SU-DHL-6 (cell line): ENCODE measurements around the gene STK32A.

Experiments used
- H2AFZ ChIP-seq: fragments of 200-600 bp; sonication (generic); 2 replicates; pipeline ENCODE4 v1.6.1; 2014; ENCODE audit warnings: low read depth, mild to moderate bottlenecking, moderate library complexity, mixed read lengths, antibody characterized with exemption, low read length; ENCODE audit not compliant: severe bottlenecking
- H3F3A ChIP-seq: fragments of 200-600 bp; shearing (Covaris generic); 2 replicates; pipeline ENCODE4 v1.6.0; 2016; ENCODE audit warnings: antibody characterized with exemption, mild to moderate bottlenecking; ENCODE audit not compliant: insufficient read depth
- H3K27ac ChIP-seq: fragments of 200-600 bp; sonication (generic); 2 replicates; pipeline ENCODE4 v1.5.1; 2016; ENCODE audit warnings: low read depth, mild to moderate bottlenecking, low read length, moderate library complexity, mixed read lengths
- H3K27me3 ChIP-seq: fragments of 200-600 bp; sonication (generic), shearing (Covaris generic); 2 replicates; pipeline ENCODE4 v1.6.0; 2014; ENCODE audit warnings: mild to moderate bottlenecking, low read length
- H3K36me3 ChIP-seq: fragments of 200-600 bp; sonication (generic); 2 replicates; pipeline ENCODE4 v1.6.1; 2014; ENCODE audit warnings: mild to moderate bottlenecking, low read length, mixed read lengths
- H3K4me2 ChIP-seq: fragments of 300-600, 200-600 bp; shearing (Covaris generic), sonication (generic); 2 replicates; pipeline ENCODE4 v1.6.0; 2014; ENCODE audit warnings: low read length, low read depth, mild to moderate bottlenecking; ENCODE audit not compliant: poor library complexity, severe bottlenecking
- H3K4me3 ChIP-seq: fragments of 200-600 bp; sonication (generic); 2 replicates; pipeline ENCODE4 v1.5.1; 2014; ENCODE audit warnings: antibody characterized with exemption, low read length, mild to moderate bottlenecking, mixed read lengths; ENCODE audit not compliant: insufficient read depth, poor library complexity, severe bottlenecking
- H3K79me2 ChIP-seq: fragments of 200-600 bp; sonication (generic); 2 replicates; pipeline ENCODE4 v1.6.1; 2014; ENCODE audit warnings: mild to moderate bottlenecking, low read length, moderate library complexity; ENCODE audit not compliant: insufficient read depth
- H3K9ac ChIP-seq: fragments of 200-600 bp; sonication (generic); 2 replicates; pipeline ENCODE4 v1.7.0; 2014; ENCODE audit warnings: mild to moderate bottlenecking, low read length
- H3K9me2 ChIP-seq: fragments of 200-600 bp; sonication (generic); replicated peaks from 2 replicates; pipeline ENCODE4 v1.6.1; 2014; ENCODE audit warnings: low read length; ENCODE audit not compliant: insufficient read depth
- H3K9me3 ChIP-seq: fragments of 200-600 bp; sonication (generic); 2 replicates; pipeline ENCODE4 v1.6.1; 2014; ENCODE audit warnings: low read length, mixed read lengths; ENCODE audit not compliant: insufficient read depth
- H4K20me1 ChIP-seq: fragments of 200-600 bp; sonication (generic); 2 replicates; pipeline ENCODE4 v1.6.1; 2014; ENCODE audit warnings: low read depth, mild to moderate bottlenecking, antibody characterized with exemption, low read length, moderate library complexity, mixed read lengths
- CTCF ChIP-seq: fragments of 200-600 bp; sonication (generic); IDR thresholded peaks from one replicate; pipeline ENCODE4 v1.5.1; 2017; ENCODE audit warnings: antibody characterized with exemption, mild to moderate bottlenecking, low read length, moderate library complexity; ENCODE audit not compliant: insufficient read depth, poor library complexity, severe bottlenecking
- EZH2phosphoT487 ChIP-seq: fragments of 200-600 bp; sonication (generic), shearing (Covaris generic); conservative IDR thresholded peaks from 2 replicates; pipeline ENCODE4 v1.6.1; 2018; ENCODE audit warnings: mild to moderate bottlenecking, antibody characterized with exemption, low read length, moderate library complexity, mixed read lengths

STK32A gene

DNA sequence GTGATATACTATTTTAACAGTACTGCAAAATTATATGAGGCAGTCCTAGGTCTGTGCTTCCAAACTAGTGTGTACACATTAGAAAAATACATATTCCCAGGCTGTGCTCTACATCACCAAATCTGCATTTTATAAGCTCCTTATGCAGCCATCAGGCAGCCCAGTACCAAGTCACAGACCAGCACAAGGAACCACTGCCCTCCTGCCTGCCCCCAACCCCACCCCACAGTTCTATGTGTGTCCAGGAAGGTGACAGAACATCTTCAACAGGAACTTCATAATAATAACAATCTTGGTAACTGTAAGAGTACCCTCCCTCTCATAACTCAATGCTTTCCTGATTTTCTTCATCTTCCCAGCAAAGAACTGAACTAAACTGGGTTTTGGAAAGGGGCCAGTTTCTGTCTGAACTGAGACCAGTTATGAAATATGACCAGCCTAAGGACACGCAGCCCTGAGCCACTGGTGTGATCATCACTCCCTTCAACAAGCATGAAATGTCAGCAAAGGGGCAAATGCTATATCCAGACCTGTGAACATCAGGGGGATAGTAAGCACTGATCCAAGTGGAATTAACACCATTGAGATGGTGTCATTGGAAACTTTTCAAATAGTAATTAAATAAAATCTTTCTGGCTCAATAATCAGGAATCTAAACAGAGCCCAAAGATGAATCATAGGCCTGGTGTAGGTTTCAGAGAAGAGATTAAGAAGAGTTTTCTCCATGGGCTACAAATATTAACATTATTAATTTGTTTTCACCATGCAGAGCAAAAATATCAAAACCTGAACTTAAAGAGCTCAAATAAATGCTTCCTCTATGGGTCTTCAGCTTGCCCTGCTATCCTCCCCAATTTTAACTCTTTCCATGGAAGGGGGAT lies 192.9 kb downstream of the STK32A start:
- H3K9me3 ChIP-seq = no peaks in the 10 kb centered on the region
- no peaks in the 10 kb centered on the region for H3K36me3 ChIP-seq
- H3K27me3 ChIP-seq = no peaks in the 10 kb centered on the region
- no peaks in the 10 kb centered on the region for H4K20me1 ChIP-seq
- no peak overlapping the region for H3K4me2 ChIP-seq
- no peaks in the 10 kb centered on the region for H3K79me2 ChIP-seq
- no peak overlapping the region for H2AFZ ChIP-seq
- no peak overlapping the region for H3K4me3 ChIP-seq
- no peaks in the 10 kb centered on the region for H3K9me2 ChIP-seq
- H3F3A ChIP-seq = no peaks in the 10 kb centered on the region
- H3K9ac ChIP-seq = no peak overlapping the region
- TF ChIP-seq EZH2phosphoT487 = no peak
- no peak for TF ChIP-seq CTCF
- no peak overlapping the region for H3K27ac ChIP-seq

DNA sequence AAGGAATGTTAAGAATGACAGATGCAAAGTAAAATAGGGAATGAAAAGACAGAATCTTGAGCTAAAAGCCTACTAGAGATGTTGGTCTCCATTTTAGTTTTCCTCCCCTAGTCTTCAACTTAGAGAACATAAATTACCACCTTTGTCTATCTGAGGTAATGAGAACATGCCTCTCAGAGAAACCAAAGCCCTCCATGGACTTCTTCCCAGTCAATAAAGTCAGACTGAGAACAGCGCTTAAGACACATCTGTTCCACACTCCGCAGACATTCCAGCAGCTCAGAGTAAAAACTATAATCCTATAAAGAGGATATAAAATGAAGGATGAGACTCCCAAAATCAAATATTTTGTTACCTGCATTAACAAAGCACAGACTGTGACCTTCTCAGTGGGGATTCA lies 195.8 kb downstream of the STK32A start:
- Histone ChIP-seq H3F3A (no peaks in the 10 kb centered on the region), H3K4me3 (no peak overlapping the region), H3K9me3 (no peaks in the 10 kb centered on the region), H3K27ac (no peak overlapping the region), H2AFZ (no peak overlapping the region), H3K4me2 (no peak overlapping the region), H3K9ac (no peak overlapping the region), H3K9me2 (no peaks in the 10 kb centered on the region), H3K36me3 (no peaks in the 10 kb centered on the region), H4K20me1 (no peaks in the 10 kb centered on the region), H3K79me2 (no peaks in the 10 kb centered on the region), H3K27me3 (peaks cover 4% of the 10 kb centered on the region; the same call in 1 of the 2 replicates)
- TF ChIP-seq CTCF (no peak), EZH2phosphoT487 (no peak)

- no peak overlapping the region for H3K4me2 ChIP-seq
- no peaks in the 10 kb centered on the region for H3K9me3 ChIP-seq
- H2AFZ ChIP-seq = no peak overlapping the region
- H3K27me3 ChIP-seq = peaks cover 4% of the 10 kb centered on the region; the same call in 1 of the 2 replicates
- no peak overlapping the region for H3K9ac ChIP-seq
- no peaks in the 10 kb centered on the region for H4K20me1 ChIP-seq
- H3K9me2 ChIP-seq = no peaks in the 10 kb centered on the region
- no peak overlapping the region for H3K4me3 ChIP-seq
- H3K36me3 ChIP-seq = no peaks in the 10 kb centered on the region
- H3K27ac ChIP-seq = no peak overlapping the region
- H3F3A ChIP-seq = no peaks in the 10 kb centered on the region
- no peak for TF ChIP-seq EZH2phosphoT487
- no peak for TF ChIP-seq CTCF
- no peaks in the 10 kb centered on the region for H3K79me2 ChIP-seq
Measured at GRCh38 chr5:147431586-147431985, 196.8 kb downstream of the STK32A start.
